ENCODE results near the gene ATP13A5.
A peak's percentile ranks its signal among the peaks of the same experiment; 100 is the strongest.

The ATP13A5 gene

DNA sequence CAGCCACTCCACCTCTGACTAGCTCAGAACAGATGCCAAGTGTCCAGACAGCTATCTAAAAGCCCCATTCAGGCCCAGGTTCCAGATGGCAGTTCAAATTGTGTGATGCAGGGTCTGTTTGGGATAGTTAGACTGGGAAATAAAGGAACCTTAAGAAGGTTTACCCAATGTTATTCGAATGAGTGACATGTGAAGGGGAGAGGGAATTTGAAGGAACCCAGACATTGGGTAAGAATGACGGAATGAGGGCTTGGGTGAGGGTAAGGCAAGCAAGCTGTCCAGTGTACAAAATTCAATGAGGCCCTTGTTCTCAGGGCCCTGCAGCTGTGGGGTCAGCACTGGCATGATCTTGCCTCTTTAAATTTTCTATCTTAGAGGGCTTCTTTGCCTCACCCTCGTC, 34.1 kb downstream of the ATP13A5 start:
- no peak for DNase-seq

GRCh38 chr3:193343726-193344222, 34.8 kb downstream of the ATP13A5 start:
- DNase-seq = no peak

GRCh38 chr3:193342551-193342950, 36.0 kb downstream of the ATP13A5 start:
- no peak for DNase-seq

GRCh38 chr3:193335031-193335430, 43.5 kb downstream of the ATP13A5 start:
- no peak for DNase-seq

GRCh38 chr3:193333229-193333628, 45.3 kb downstream of the ATP13A5 start:
- no peak for DNase-seq

DNA sequence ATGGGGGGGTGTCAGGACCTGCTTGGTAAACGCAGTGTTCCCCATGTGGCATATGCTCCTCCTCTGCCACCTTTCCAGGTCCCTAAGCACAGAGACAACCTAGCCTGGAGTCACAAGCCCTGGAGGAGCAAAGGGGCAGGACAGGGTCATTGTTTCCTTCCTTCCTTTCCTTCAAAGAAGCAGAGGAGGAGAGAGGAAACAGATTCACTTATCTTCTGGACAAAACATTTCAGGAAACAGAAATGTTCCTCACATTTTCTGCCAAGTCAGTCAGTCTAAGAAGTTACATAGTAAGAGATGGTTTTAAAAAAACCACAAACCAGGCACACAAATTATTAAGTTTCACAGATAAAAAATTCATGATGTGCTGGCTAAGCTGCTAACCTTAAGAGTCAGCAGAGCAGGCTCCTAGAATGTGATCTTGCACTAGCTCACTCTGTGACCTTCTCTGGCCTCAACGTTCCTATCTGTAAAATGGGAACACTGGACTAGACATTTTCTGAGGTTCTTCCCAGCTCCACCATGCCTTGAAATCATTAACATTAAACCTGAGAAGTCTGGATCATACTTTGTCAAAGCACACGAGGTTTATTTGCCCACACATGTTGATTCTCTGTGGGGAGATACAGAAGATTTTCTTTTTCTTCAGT, 47.9 kb downstream of the ATP13A5 start:
- DNase-seq = no peak

- no peak for DNase-seq
These were observed 60.8 kb downstream of the ATP13A5 start for GRCh38 chr3:193317682-193318300.

GRCh38 chr3:193314161-193314560, 64.4 kb downstream of the ATP13A5 start:
- DNase-seq = no peak

GRCh38 chr3:193313061-193313958, 65.2 kb downstream of the ATP13A5 start:
- DNase-seq = no peak

DNA sequence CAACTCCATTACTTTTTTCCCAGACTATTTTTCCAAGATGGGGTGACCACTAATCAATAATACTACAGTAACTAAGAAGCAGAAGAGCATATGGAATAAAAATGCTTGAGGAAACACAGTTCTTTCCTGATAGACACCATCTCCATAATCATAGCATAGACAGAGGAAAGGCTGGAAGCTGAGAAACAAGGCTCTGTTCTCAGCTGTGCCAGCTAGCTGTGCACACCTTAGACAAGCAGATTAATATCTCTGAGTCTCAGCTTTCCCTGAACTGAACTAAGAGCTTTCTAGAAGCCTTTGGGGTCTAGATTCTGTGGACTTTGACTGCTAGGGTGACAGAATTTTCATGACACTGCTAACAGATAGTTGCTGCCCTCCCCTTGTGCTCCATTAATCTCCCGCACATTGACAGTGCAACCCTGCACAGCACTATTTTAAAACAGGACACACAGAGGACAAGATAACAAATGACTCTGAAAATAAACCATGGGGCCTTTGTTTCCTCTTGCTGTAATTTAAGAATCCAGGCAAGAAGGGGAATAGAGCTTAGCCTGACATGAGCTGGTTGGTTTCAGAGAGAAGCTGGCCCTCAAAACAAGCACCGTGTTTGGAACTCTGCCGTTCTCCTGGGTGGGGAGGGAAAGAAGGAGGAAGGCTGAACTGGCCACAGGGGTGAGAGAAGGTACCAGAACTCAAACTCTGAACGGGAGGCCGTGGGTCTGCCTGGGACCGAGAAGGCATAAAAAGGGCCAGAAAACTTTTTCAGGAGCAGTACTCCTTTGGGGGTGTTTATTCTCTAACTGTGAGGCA, 67.4 kb downstream of the ATP13A5 start:
- DNase-seq = no peak

GRCh38 chr3:193305356-193305755, 73.2 kb downstream of the ATP13A5 start:
- no peak for DNase-seq

GRCh38 chr3:193301433-193301832, 77.1 kb downstream of the ATP13A5 start:
- no peak for DNase-seq

DNA sequence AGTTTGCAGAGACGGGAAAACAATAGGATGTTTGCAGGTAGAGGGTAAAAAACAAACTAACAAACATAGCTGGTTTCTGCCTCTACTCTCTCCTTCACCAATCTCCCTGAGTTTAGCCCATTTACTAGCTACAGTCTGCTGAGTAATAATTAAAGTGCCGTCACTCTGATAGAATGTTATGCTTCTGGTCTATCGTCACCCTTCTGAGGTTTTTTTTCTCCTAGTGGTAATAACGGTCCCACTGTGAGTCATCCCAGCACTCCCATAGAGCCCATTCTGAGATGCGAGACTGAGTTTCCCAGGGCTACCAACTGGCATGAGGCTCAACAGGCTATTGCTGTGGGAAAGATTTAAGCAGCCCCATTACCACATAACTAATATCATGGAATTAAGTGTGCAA, 81.1 kb downstream of the ATP13A5 start:
- peak; percentile 67 for DNase-seq

- no peak for DNase-seq
These were observed 82.6 kb downstream of the ATP13A5 start for GRCh38 chr3:193295985-193296384.

DNA sequence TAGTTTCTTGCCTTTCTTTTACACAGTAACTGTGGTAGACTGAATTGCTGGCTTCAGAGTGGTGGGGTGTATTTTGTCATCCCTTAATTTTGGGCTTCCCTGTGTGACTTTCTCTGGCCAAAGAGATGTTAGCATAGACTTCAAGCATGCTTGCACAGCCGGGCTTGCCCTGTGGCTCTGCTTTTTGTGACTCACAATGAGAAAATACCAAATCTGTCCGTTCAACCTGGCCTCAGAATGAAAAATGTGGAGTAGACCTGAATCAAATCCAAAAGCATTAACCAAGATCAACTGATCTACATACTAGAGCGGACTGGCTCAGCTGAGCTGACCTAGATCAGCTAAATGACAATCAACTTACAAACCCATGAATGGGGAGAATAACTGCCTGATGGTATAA, 86.2 kb downstream of the ATP13A5 start:
- DNase-seq = no peak

GRCh38 chr3:193271101-193271840, 107.3 kb downstream of the ATP13A5 start:
- DNase-seq = no peak

GRCh38 chr3:193270451-193270850, 108.1 kb downstream of the ATP13A5 start:
- no peak for DNase-seq

GRCh38 chr3:193269343-193270028, 109.1 kb downstream of the ATP13A5 start:
- no peak for DNase-seq

DNA sequence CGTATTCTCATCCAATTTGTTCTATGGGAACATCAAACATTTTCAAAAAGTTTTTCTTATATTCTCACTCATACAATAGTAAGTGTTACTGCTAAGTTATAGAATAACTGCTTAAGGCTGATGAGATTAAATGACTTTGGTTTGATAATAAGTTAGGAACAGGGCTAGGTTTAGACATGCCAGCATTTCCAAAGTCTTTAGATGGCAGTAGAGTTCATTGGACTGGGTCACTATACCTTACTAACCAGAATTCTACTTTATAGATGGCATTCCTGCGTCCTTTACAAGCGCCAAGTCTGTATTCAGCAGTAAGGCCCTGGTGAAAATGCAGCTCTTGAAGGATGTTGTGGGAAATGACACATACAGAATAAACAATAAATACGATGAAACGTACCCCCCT, 115.8 kb downstream of the ATP13A5 start:
- DNase-seq = no peak

DNA sequence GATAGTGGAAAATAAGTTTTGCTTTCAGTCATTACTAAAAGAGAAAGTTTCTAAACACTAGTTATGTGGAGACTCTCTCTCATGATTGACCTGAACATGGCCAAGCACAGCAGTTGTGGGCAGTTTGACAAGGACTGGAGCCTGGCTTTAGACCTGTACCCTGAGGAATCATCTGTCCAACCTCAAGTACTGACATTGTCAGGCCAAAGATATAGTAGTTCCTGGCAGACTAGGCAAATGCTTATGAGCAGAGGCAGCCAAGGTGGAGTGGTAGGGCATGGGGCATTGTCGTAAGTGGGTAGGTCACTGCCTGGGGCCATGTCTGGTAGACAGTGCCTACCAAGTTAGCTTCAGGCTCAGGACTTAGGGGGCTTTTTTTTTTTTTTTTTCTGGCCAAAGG, 116.6 kb downstream of the ATP13A5 start:
- no peak for DNase-seq

- DNase-seq = no peak
These were observed 124.4 kb downstream of the ATP13A5 start for GRCh38 chr3:193253986-193254660.

Data from activated CD4-positive, alpha-beta T cell treated with anti-CD3 and anti-CD28 coated beads, Interleukin-10, Interleukin-2, amounts not matched to agents 100 ng/mL and 50 ng/mL, durations not matched to agents 16 hours and 8 hours (primary cell).